Cardiac fibroblast (primary cell): ENCODE data around the gene RNPS1.

Experiments
- DNase-seq, 2 donors: peaks; one replicate each; pipeline versions ENCODE4 v3.0.0 to v3.0.0-alpha.2; 2010; ENCODE audit warnings: low read depth in 2 of 2
- H3K4me3 ChIP-seq, 2 donors: replicated peaks in 1 of 2; 1 replicate in 1 of 2; 2 replicates in 1 of 2; pipeline ENCODE4 v1.5.1; 2011; ENCODE audit warnings: low read depth in 2 of 2, low read length in 2 of 2, mild to moderate bottlenecking in 2 of 2, moderate library complexity in 1 of 2
- CTCF ChIP-seq: IDR thresholded peaks from one replicate; pipeline ENCODE4 v1.5.1; 2011; ENCODE audit warnings: low read depth, mild to moderate bottlenecking, low read length, inconsistent platforms

The RNPS1 gene

GRCh38 chr16:2210386-2211365, 57.2 kb downstream of the RNPS1 start, which contains the start of gene BRICD5:
Gene BRICD5 (minus strand): TSS chr16:2210863. CDS start chr16:2210833, 30 bp downstream.
- no peak for TF ChIP-seq CTCF
- DNase-seq = no peak
- no peak within 1 kb of the TSS for H3K4me3 ChIP-seq

GRCh38 chr16:2210009-2210332, 58.0 kb downstream of the RNPS1 start:
- no peak overlapping the region for H3K4me3 ChIP-seq
- TF ChIP-seq CTCF = no peak
- DNase-seq = no peak

- DNase-seq = no peak
- no peak overlapping the region for H3K4me3 ChIP-seq
- TF ChIP-seq CTCF = no peak
Measured at GRCh38 chr16:2209258-2210008, 58.5 kb downstream of the RNPS1 start.

- H3K4me3 ChIP-seq = no peak overlapping the region
Measured at GRCh38 chr16:2208772-2209171, 59.2 kb downstream of the RNPS1 start.

GRCh38 chr16:2208308-2208707, 59.6 kb downstream of the RNPS1 start:
- no peak for TF ChIP-seq CTCF
- DNase-seq = no peak
- no peak overlapping the region for H3K4me3 ChIP-seq

More at GRCh38 chr16:2208772-2209171, 59.2 kb downstream of the RNPS1 start:
- TF ChIP-seq CTCF = no peak
- no peak for DNase-seq

GRCh38 chr16:2207872-2208271, 60.1 kb downstream of the RNPS1 start:
- DNase-seq = no peak
- TF ChIP-seq CTCF = no peak
- H3K4me3 ChIP-seq = no peak overlapping the region
